NCI-H345 (cell line): Measurements from ENCODE around the gene LDLRAD4.

Experiments
- DNase-seq: peaks from one replicate; lab custom pipeline; 2025; lab: John Stamatoyannopoulos, UW

LDLRAD4 gene

DNA sequence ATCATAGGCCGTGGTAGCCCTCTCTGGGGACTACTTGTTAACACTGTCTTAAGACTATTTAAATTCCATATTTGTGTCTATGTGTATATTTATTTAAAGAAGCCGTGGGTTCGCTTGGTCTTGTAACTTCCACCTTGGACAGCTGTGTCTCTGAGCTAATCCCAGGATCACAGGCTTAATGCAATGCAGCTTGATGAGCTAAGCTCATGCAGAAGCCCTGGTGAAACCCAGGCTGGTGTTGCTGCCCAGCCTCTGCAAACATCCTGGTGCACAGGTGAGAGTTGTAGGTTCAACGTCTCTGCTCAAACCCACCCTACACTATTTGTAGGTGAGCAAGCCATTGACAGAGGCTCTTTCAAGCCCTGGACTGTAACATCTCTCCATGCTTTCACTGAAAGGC, 296.0 kb downstream of the LDLRAD4 start:
- no peak for DNase-seq

DNA sequence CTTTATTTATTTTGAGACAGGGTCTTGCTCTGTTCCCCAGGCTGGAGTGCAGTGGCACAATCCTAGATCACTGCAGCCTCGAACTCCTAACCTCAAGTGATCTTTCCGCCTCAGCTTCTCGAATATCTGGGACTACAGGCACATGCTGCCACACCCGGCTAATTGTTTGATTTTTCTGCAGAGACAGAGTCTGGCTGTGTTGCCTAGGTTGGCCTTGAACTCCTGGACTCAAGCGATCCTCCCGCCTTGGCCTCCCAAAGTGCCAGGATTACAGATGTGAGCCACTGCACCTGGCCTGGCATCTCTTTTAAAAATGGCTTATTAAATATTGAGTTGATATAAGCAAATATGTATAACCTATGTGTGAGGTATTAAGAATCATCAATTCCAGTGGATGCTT, 298.3 kb downstream of the LDLRAD4 start:
- no peak for DNase-seq

DNA sequence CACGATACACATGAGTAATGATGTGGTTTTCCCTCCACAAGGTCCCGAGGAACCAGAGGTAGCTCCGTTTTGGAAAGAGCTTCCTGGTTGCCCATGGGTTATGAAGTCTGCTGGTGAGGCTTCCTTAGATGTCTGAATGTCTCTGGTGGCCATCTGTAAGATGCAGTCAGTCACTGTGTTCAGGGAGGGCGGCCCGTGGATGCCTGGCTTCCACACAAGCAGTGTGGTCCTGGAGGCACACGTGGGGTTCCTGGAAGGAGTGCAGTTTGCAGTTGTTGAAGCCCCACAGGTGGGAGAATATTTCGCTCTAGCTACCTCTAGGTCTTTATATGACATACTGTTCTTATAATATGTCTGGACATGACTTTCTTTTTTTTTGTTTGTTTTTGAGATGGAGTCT, 298.8 kb downstream of the LDLRAD4 start:
- DNase-seq = no peak

DNA sequence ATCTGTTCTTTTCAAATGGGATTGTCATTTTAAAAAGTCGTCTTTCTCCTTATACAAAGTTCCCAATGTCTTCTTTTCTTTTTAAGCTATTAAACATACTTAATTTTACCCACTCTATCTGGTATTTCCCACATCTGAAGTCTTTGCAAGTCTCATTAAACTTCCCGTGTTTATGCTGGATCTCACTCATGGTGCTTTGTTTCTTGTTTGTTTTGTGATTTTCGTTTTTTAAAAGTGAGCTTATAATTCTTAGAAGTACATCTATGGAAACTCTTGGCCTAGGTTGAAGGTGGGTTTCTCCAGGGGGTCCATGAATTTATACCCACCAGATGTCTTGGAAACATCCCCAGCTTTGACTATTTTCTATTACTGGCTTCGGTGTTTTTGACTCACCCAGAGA, 299.8 kb downstream of the LDLRAD4 start:
- no peak for DNase-seq

DNA sequence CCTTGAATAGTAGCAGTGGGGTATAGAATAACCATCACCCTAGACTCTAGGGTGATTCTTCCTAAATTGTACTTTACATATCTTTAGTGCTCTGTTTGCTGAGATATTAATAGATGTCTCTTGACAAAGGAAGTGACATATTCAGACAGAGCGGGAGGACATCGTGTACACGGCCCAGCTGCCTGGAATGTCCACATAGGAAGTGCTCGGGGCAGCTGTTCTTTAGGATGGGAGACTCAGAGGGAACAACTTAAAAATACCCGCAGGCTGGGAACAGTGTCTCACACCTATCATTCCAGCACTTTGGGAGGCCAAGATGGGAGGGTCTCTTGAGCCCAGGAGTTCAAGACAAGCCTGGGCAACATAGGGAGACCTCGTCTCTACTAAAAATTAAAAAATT, 301.7 kb downstream of the LDLRAD4 start:
- DNase-seq = no peak

DNA sequence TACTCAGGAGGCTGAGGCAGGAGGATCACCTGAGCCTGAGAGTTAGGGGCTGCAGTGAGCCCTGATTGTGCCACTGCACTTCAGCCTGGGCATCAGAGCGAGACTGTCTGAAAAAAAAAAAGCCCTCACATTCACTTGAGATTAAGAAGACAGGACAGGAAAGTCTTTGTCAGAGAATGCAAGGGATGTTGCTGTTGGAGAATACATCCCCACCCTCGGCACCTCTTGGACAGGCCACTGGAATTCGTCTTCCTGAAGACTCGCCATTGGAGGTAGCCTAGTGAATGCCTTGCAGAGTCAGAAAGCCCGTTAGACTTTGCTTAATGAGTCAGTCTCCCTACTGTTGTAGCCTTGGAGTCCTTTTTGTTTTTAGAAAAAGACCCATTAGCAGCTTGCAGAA, 302.2 kb downstream of the LDLRAD4 start:
- no peak for DNase-seq

DNA sequence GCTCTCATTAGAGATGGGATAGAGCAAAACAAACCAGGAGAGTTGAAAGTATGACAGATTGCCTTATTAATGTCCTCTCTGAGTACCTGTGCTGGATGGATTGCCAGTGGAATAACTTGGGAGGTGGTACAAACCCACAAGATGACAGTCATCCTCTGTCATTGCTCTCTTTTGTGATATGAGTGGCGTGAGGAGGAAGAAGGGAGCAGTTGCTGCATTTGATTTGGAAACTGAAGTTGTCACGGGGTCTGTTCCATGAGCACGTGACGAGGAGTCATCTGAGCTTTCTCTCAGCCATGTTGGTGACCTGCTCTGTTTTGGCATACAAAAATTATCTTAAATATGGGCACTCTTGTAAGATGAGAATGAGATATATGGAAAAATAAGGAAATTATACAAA, 302.9 kb downstream of the LDLRAD4 start:
- DNase-seq = no peak

DNA sequence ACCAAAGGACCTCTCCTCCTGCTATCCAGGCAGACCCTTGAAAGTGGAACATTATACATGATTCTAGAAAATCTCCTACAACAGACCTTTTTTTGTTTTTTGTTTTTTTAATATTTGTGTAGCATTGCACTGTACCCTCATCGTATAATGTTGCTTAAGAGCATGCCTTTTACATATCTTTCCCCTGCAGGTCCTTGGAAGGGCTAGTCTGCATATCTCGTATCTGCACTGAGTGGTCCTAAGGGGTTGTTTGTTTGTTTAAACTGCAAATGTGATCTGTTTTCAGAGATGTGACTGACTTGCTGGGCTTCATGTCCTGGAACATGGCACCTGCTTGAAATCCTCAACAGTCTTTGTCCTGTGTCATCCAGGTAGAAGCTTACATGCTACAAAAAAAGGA, 303.7 kb downstream of the LDLRAD4 start:
- DNase-seq = no peak

DNA sequence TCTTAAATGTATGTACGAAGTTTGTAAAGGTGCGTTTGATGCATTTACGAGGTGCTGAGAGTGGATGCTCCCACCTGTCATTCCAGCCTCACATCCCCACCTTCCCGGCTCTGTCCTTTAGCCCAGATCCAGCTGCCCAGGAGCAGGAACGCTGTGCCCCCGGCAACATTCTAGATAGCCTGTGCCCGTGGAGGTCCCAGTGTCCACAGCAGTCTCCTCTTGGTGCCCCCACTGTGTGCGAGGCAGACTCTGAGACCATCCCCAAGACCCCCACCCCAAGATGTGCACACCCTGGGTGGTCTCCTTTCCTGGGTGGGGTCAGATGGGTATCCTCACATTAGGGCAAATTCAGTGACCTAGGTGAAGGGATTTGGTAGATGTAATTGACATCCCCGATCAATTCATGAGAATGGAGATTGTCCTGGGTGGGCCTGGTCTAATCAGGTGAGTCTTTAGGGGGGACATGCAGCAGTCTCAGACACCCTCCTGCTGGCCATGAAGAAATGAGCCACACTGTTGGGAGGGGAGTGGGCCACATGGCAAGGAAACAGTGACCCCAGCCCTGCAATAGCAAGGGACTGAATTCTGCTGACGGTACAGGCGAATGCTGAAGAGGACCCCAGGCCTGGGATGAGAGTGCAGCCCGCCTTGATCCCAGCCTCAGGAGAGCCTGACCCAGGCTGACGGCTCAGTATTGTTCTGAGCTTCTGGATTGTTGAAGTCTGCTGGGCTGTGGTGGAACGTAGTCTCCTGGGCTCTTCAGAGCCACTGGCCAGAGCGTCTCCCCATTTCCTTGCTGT, 304.5 kb downstream of the LDLRAD4 start:
- DNase-seq = no peak

DNA sequence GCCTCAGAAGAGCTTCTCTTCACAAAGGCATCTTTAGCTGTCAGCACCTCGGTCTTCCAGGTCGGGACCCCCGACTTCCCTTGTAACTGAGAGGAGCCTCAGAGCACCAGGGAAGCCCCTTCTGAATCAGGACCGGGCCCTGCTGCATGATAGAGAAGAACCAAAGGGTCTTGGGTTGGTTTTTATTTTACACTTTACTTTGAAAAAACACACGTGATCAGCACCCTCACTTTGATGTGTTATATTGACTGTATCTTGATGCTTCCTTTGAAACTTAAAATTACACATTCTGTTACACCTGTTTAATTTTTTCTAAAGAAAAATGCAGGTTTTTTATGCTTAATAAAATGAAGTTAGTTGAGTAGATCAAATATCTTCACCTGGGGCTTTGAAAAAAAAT, 305.5 kb downstream of the LDLRAD4 start:
- no peak for DNase-seq

DNA sequence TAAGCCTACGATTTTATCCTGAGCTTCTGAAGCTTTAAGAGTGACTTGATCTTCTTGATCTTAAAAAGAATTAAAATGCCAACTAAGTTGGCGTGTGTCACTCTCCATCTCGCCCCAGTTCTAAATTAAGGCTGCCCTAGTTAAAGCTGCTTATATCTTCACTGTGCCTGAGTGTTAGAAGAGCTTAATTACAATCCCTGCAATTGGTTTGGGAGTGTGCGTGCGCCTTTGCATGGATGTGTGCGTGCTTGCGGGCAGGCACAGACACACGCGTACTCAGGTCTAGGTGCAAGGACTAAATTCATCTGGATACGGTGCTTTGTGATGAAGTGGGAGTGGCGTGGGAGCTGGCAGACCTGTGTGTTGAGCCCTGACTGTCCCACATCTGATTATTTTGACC, 306.3 kb downstream of the LDLRAD4 start:
- DNase-seq = no peak

DNA sequence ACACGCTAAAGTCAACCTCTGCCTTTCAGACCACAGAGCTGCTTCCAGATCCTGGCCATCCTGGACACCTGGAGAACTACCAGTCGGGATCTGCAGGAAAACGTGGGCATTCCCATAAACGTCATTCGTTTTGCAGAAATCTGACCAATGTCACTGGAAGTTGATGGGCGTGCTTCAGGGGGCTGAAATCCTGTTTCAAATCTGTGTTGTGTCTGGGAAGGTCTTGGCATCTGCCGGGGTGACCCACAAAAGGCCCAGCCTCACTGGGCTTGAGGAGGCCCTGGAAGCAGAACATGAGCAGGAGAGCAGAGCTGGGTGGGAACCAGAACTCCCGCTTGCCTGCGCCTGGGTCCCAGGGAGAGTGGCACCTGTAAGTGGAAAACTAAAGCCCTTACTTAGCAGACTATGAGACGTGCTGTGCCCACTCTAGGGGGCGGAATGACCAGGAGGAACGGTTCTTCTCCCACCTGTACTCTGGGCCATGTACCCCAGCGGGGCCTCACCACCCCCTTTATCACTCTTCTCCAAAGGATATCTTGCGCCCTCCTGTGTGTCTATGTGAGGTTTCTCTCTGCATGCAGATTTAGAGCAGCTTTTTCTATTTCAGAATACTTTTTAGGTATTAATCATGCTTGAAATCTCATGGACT, 306.9 kb downstream of the LDLRAD4 start:
- no peak for DNase-seq

DNA sequence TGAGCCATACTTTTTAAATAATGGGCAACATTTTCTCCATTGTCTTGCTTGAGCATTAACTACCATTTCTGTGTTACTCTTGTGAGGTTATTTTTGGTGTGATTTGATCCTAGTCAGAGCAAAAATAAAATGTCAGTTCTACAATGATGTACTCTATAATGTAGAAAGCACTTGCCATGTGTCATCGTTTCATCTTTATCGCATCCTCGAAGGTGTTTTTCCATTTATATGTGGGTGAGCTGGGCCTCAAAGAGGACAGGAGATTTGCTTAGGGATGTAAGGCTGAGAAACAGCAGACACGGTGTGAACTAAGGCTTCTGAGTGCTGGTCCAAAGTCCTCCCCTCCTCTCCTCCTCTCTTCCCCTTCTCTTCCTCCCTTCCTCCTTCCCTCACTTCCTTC, 308.0 kb downstream of the LDLRAD4 start:
- DNase-seq = no peak

DNA sequence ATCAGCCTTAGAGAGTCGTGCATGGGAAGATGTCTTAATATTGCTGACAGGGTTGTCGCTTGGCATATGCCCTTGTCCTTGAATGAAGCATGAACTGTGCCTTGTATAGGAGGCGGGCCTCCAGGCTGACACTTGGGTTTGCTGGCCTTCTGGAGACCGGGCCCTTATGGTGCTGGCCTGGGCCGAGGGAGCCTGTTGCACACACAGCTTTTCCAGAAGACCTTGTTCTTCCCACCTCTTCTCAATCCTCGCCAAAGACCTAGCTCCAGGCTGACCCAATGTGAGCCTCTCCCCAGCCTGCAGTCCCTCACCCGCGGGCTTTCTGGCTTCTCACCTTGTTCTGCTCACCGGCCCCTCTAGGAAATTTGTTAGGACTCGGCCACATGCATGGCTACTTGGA, 308.7 kb downstream of the LDLRAD4 start:
- no peak for DNase-seq

DNA sequence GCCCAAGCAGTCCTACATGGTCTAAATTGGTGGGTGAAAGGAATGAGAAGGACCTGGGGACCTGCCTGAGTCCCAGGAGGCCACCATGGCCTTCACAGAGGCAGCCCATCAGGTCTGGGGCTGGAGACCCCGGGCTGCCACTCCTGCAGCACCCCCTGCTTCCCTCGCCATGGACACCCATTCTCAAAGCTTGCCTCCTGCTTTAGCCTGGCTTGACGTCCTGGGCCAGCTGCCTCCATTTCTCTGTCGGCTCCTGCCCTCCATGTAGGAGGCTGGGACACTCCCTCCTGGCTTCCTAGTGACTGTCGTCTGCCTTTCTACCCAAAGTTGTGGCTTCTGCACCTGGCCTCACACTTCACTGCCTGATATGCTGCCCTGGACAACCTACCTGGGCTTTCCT, 309.2 kb downstream of the LDLRAD4 start:
- DNase-seq = no peak

DNA sequence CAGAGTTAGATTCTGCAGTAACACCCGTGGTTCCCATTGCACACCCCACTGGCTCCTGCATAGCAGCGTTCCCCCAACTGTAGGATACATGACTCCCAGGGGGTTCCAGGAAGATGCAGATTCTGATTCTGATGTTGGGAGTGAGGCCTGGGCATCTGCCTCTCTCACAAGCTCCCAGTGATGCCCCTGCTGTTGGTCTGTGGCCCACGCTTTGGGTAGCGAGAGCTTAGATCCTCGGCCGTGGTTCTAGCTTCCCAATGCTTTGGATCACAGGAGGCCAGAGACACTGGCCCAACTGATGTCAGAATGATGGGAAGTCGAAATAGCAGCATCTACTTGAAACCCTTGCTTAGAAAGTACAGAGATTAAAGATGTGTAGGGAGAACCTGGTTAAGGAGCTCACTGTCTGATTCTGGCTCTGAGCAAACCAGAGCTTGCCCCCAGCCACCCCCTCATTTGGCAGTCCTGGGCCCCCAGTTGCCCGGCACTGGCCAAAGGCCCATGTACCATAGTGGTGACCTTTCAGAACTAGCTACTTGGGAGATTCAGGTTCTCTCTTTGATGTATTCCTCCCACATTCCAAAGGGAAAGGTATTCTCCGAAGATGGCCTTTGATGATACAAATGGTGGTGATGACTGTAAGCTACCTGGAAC, 310.3 kb downstream of the LDLRAD4 start:
- no peak for DNase-seq

DNA sequence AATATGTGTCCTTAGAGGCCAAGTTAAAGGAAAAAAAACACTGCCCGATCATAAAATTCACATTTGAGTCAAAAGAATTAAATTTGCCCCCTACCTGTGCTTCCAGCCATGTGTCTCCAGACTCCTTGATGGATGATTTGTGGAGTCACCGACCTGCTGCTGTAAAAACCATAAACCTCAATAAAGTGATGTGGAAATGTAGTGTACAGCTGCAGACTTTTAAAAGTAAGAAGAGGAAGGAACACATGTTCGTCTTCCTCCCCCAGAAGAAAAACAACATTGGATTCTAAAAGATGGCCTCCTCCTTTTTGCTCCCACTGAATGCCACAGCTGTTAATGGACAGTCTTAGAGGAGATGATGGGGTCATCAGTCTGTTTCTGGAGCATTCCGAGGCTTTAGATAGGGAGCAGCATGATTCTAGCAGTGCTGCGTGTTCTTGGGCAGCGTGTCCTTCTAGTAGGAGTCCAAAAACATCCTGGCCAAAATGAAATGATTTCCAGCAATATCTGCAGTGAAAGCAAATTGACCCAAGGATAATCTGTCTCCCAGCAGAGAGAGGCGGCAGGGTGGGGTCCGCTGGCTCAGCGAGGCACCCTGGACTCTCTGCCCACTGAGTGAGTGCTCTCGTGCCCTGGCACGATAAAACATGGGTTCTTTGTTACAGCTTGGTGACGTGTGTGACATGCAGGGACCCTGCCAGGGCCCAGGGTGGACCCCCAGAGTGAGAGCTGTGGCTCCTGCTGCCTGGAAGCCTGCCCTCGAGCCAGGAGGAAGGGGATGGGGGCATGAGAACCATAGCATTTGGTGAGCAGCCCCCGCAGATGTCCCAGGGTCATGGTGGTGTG, 311.7 kb downstream of the LDLRAD4 start:
- DNase-seq = no peak

DNA sequence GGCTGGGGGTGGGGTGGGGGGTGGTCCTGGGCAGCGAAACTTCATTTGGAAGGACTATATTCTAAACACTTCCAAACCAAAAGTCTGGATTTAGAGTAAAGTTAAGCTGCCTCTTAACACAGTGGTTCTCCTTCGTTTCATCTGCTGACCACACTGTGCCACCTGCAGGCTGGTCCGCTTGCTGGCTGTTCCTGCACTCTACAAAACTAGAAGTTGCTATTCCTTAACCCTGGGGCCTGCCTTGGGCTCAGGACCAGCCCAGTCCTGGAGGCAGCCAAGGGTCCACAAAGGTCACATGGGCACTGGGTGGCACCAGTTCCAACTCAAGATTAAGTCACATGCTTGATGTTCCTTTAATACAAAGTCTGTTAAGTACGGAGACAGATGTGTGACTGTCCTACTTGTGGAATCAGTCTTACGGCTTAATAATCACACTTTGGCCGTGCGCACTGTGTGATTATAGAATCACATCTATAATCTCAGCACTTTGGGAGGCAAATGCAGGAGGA, 312.4 kb downstream of the LDLRAD4 start:
- DNase-seq = peak; percentile 28

DNA sequence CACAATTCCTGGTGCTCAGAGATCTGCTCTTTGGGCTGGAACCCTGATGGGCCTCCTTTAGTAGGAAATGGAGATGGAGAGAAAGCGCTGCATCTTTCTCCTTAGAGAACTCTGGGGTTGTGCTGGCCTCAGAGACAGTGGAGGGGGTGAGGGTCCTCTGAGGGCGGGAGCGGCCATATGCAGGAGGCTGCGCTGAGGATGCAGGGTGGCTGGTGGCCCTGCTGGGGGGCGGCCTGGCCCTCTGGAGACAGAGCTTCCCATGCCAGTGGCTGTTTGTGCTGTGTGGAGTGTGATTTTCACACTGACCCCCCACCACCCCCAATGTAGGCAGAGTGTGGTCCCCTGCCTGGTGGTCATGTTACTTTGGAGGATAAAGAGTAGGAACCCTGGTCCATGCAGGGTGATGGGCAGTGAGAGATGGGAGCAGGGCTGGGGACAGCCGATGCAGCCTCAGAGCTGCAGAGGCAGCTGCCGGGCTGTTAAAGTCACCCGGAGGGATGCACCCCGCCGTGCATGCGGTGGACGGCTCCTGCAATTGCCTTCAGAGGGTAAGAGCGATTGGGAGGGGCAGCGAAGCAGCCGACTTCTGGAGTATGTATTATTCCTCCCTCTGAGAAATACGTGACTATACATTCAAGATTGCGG, 313.2 kb downstream of the LDLRAD4 start:
- no peak for DNase-seq

DNA sequence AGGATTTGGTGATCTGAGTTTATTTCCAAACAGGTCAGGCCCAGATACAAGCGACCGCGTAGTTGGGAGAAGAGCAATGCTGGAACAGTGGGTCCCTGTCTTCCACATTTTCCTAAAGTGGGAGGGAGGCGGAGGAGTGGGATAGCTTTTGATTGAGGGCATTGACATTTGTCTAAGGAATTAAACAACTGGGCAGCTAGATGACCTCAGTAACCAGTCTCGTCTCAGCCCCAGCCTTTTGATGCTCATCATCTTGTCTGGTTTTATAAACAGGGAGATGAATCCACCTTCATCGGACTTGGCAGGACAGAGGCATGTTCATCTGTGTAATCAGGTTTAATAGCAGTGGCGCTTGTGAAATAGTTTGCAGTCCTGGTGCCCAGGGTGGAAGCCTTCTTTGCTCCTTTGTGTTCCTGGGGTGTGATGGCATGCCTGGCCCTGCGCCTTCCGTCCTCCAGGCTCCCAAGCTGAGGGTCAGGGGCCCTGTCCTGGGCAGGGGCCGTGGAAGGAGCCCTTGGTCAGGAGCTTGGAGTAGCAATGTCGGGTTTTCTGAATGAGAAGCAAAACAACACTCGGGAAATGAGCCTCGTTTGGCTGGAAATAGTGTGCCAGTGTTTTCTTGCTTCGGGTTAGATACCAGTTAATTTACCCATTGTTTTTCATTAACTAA, 314.0 kb downstream of the LDLRAD4 start:
- DNase-seq = no peak

DNA sequence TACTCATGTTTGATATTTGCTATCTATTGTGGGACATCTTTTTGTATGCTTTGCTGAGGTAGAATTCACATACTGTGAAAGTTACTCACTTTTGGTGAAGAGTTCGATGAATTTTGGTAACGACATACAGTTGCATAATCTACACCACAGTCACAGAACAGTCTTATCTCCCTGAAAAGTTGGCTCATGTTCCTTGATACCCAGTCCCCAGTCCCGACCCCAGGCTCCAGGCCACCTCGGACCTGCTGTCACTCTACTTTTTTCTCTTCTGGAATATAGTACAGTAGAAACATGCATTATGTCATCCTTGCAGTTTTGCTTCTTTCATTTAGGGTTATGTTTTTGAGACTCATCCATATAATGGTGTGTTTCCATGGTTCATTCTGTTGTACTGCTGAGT, 316.1 kb downstream of the LDLRAD4 start:
- DNase-seq = no peak
